ENCODE results near the gene OPCML.

Gene OPCML

GRCh38 chr11:132448334-132448995 lies 1083.8 kb downstream of the OPCML start:
- no peak for DNase-seq

- DNase-seq, result no peak
Measured at GRCh38 chr11:132447761-132448160, 1084.5 kb downstream of the OPCML start.

- no peak for DNase-seq
Measured at GRCh38 chr11:132445859-132446291, 1086.4 kb downstream of the OPCML start.

DNA sequence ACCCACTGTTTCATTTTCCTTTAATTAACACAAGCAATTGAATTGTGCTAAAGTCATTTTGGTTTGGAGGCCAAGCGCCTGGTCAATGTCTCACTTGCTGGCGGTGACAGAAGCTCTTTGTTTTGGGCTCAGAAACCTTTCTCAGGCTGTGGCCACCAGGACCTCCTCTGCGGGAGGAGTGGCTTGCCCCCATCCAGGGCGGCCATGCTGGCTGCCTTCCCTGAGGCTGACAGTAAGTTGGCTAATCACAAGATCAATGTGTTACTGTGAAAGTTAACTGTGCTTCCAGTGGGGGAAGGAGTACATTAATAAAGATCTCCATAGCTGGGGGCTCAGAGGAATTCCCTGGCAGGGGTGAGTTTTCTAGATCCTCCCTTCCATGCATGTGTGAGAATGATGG lies 1087.4 kb downstream of the OPCML start:
- DNase-seq, result no peak

DNA sequence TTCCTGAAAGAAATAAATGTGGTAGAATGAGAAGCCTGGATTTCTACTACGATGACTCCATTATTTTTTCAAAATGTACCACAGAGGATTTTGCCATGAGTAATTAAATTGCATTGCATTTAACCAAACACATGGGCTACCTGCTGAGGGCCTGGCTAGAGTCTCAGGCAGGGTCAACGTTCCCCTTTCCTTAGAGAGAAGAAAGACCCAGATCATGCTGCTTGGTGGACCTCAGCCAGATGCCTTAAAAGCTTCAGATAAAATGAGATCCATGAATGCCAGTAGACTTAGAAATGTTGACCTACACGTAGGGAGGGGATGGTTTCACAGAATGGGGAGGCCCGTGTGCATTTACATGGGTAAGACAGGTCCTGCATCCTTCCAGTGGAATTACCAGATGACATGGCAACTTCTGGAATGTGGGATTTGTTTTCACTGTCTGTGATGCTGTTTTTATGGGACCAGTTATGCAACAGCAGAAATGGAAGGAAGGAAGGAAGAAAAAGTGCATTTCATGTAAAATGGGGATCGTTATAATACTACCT lies 1092.5 kb downstream of the OPCML start:
- no peak for DNase-seq

- no peak for DNase-seq
Measured at GRCh38 chr11:132438418-132438817, 1093.9 kb downstream of the OPCML start.

- peak; percentile 57 for DNase-seq
Measured at GRCh38 chr11:132430429-132431062, 1101.8 kb downstream of the OPCML start.

- DNase-seq, result no peak
Measured at GRCh38 chr11:132429685-132430084, 1102.6 kb downstream of the OPCML start.

- no peak for DNase-seq
Measured at GRCh38 chr11:132427611-132428010, 1104.7 kb downstream of the OPCML start.

DNA sequence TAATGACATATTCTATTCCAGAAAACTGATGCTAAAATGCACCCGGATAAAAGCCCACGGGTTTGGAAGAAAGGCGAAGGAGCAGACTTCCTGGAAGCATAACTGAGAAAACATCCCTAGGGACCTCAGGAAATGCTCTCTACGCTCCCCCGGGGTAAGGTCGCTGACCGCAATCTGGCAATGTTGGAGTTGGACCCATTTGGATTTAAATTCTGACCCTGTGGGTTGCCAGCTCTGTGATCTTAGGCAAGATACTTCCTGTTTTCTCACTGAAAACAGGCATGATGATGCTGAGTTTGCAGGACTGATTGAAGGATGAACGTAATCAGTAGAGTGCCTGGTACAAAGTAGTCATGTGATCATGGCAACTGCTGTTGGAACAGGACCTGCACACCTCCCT lies 1107.9 kb downstream of the OPCML start:
- DNase-seq, result no peak

- DNase-seq, result no peak
Measured at GRCh38 chr11:132423266-132423665, 1109.0 kb downstream of the OPCML start.

- DNase-seq, result no peak
Measured at GRCh38 chr11:132422722-132423121, 1109.6 kb downstream of the OPCML start.

DNA sequence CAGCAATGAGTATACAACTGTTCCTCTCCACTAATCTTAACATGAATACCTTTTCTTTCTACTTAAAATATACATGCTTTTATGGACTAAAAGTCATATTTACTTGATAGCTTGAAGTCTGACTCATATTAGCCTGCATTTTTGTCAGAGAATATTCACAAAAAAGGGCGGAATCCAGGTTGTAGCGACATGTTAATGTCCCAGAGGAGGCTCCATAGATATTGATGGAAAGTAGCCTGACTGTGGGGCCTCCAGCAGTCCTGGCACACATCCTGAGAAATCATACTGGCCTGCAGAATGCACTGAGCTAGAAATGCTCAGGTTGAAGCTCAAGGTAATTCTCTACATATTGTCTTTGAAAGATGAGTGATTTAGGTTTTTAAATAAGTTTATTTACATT lies 1110.7 kb downstream of the OPCML start:
- DNase-seq, result no peak

- no peak for DNase-seq
Measured at GRCh38 chr11:132414451-132414850, 1117.8 kb downstream of the OPCML start.

- no peak for DNase-seq
Measured at GRCh38 chr11:132410383-132410782, 1121.9 kb downstream of the OPCML start.

GRCh38 chr11:132409573-132410355 lies 1122.5 kb downstream of the OPCML start:
- DNase-seq, result no peak

- no peak for DNase-seq
Measured at GRCh38 chr11:132408877-132409276, 1123.4 kb downstream of the OPCML start.

- DNase-seq, result no peak
Measured at GRCh38 chr11:132405728-132406127, 1126.6 kb downstream of the OPCML start.

DNA sequence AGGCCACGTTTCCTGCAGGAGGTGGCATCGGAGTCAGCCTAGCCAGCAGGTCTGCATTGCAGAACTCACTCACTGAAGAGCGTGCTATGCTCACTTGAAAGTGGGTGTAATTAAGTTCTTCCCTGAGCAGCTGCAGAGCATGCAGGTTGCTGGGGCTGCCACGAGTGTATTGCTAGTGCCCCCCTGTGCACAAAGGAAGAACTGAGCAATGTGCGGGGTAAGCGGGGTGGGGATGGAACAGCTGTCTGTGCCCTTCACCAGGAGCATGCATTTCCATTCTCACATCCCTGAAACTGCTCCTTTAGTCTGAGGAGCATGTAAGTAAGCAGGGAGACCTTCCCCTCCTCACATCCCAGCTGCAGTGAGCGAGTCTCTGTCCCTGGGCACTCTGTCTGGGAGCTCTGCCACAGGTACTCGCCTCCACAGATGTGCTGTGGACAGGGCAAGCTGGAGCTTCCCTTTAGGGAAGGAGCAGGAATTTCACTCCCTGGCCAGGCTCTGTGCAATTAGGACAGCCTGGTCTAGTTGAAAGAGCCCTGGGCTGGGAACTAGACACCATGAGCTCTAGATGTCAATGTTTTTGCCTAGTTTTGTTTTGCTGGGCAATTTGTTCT lies 1130.1 kb downstream of the OPCML start:
- DNase-seq, result peak; percentile 84

DNA sequence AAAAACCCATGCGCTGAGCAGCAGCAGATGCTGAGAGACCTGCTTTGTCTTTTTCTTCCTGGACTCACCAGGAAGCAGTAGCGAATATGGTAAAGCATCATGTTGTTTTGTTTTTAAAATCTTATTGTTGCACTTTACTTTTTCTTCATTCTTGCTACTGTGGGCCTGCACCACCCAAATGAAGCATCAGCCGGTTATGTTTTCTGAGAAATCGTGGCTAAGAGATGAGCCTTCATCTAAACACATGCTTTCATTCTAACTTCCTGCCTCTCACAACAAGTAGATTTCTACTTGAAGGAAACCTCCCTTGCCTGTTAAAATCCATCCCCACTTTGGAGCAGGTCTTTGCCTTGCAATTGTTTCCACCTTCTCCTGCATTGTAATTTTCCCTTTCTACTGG lies 1136.0 kb downstream of the OPCML start:
- no peak for DNase-seq

GRCh38 chr11:132395434-132395833 lies 1136.9 kb downstream of the OPCML start:
- DNase-seq, result no peak

- DNase-seq, result no peak
Measured at GRCh38 chr11:132379540-132379939, 1152.8 kb downstream of the OPCML start.
